Suprapubic skin (tissue), 4 donors: Measurements from ENCODE around the gene RNF141. TPM values are rescaled to one million over a fixed set of nuclear protein-coding genes. Genes with fewer than 3 reads are reported as not detected.
A peak's percentile ranks its signal among the peaks of the same experiment; 100 is the strongest.

Experiments used
- DNase-seq, 2 donors: peaks; one replicate each; pipeline ENCODE4 v3.0.0-alpha.2; 2019; ENCODE audit warnings: low spot score in 2 of 2
- H3K27ac ChIP-seq: fragments of 200-600 bp; sonication (generic); one replicate; pipeline ENCODE4 v1.5.1; 2019
- H3K27me3 ChIP-seq: fragments of 200-600 bp; sonication (generic); one replicate; pipeline ENCODE4 v1.5.1; 2019
- H3K36me3 ChIP-seq: fragments of 200-600 bp; sonication (generic); one replicate; pipeline ENCODE4 v1.5.1; 2019
- H3K4me1 ChIP-seq: fragments of 200-600 bp; sonication (generic); one replicate; pipeline ENCODE4 v1.5.1; 2019
- H3K4me3 ChIP-seq: fragments of 200-600 bp; sonication (generic); one replicate; pipeline ENCODE4 v1.5.1; 2019; ENCODE audit warnings: mild to moderate bottlenecking
- H3K9me3 ChIP-seq: fragments of 200-600 bp; sonication (generic); one replicate; pipeline ENCODE4 v1.5.1; 2019
- CTCF ChIP-seq, 2 donors: fragments of 200-600 bp in 1 of 2; fragments of 450-650 bp in 1 of 2; sonication (generic) in 1 of 2; IDR thresholded peaks; one replicate each; pipeline ENCODE4 v1.5.1; 2016 to 2019; ENCODE audit warnings: antibody characterized with exemption in 2 of 2, mild to moderate bottlenecking in 1 of 2, moderate library complexity in 1 of 2
- EP300 ChIP-seq: sonication (generic); formaldehyde crosslinking; IDR thresholded peaks from one replicate; pipeline ENCODE4 v1.6.1; 2017; ENCODE audit warnings: antibody characterized with exemption
- POLR2A ChIP-seq, 2 donors: fragments of 450-650 bp; IDR thresholded peaks; one replicate each; pipeline ENCODE4 v1.6.1; 2017; ENCODE audit warnings: antibody characterized with exemption in 2 of 2, mild to moderate bottlenecking in 2 of 2, moderate library complexity in 2 of 2
- POLR2AphosphoS5 ChIP-seq, 3 donors: sonication (generic); formaldehyde crosslinking; IDR thresholded peaks; one replicate each; pipeline ENCODE4 v1.6.1; 2017; ENCODE audit warnings: antibody characterized with exemption in 3 of 3
- WGBS: methylation state at CpG from one replicate; pipeline ENCODE4 v1.1.5; 2018; 5-methylcytosine and 5-hydroxymethylcytosine counted together
- total RNA-seq, 4 donors: library from RNA; depleted of rRNA; stranded (reverse); fragments of >200 nt; gene quantifications; one replicate each; pipeline ENCODE4 v1.1.0, GENCODE V29; 2016

The RNF141 gene
- total RNA-seq, 4 donors from 2014 or later: 68.2 to 83.4 (median 73.7) TPM

GRCh38 chr11:10522921-10523320 is 18.1 kb downstream of the RNF141 start:
- WGBS: 31% methylated on average over 2 of the region's 2 CpGs
- Histone ChIP-seq H3K27ac (peak overlapping the region; percentile 72), H3K4me1 (peaks cover 28% of the 10 kb centered on the region), H3K9me3 (no peaks in the 10 kb centered on the region), H3K4me3 (no peak overlapping the region), H3K27me3 (no peaks in the 10 kb centered on the region), H3K36me3 (peaks cover 55% of the 10 kb centered on the region)
- DNase-seq: no peak
- TF ChIP-seq EP300 (no peak), POLR2AphosphoS5 (IDR thresholded peaks at IDR 0.05) (peak in 1 of 3 donors; percentile 31)

GRCh38 chr11:10522276-10522675 is 18.7 kb downstream of the RNF141 start:
- WGBS: 59% methylated on average over 1 of the region's 1 CpG

GRCh38 chr11:10520562-10520961 is 20.4 kb downstream of the RNF141 start:
- H3K27ac ChIP-seq: no peak overlapping the region
- H3K27me3 ChIP-seq: no peaks in the 10 kb centered on the region
- peaks cover 28% of the 10 kb centered on the region for H3K4me1 ChIP-seq
- 88% methylated on average over 2 of the region's 2 CpGs for WGBS
- H3K36me3 ChIP-seq: peaks cover 53% of the 10 kb centered on the region
- TF ChIP-seq EP300 (no peak), POLR2A (IDR thresholded peaks at IDR 0.05) (no peak), POLR2AphosphoS5 (IDR thresholded peaks at IDR 0.05) (no peak), CTCF (IDR thresholded peaks at IDR 0.05) (no peak)
- no peak overlapping the region for H3K4me3 ChIP-seq
- H3K9me3 ChIP-seq: no peaks in the 10 kb centered on the region
- DNase-seq: no peak

More at GRCh38 chr11:10522276-10522675, 18.7 kb downstream of the RNF141 start:
- TF ChIP-seq CTCF (IDR thresholded peaks at IDR 0.05) (no peak), EP300 (no peak), POLR2A (IDR thresholded peaks at IDR 0.05) (no peak), POLR2AphosphoS5 (IDR thresholded peaks at IDR 0.05) (no peak)
- Histone ChIP-seq H3K36me3 (peaks cover 55% of the 10 kb centered on the region), H3K4me1 (peaks cover 28% of the 10 kb centered on the region), H3K4me3 (no peak overlapping the region), H3K9me3 (no peaks in the 10 kb centered on the region), H3K27ac (peak overlapping the region; percentile 72), H3K27me3 (no peaks in the 10 kb centered on the region)
- no peak for DNase-seq

- H3K4me3 ChIP-seq: no peak overlapping the region
- peaks cover 26% of the 10 kb centered on the region for H3K4me1 ChIP-seq
- no peaks in the 10 kb centered on the region for H3K27me3 ChIP-seq
- WGBS: 96% methylated on average over 2 of the region's 2 CpGs
- TF ChIP-seq POLR2A (IDR thresholded peaks at IDR 0.05): no peak
- TF ChIP-seq EP300: no peak
- TF ChIP-seq POLR2AphosphoS5 (IDR thresholded peaks at IDR 0.05): no peak
- no peak for TF ChIP-seq CTCF (IDR thresholded peaks at IDR 0.05)
- DNase-seq: no peak
- no peaks in the 10 kb centered on the region for H3K9me3 ChIP-seq
- H3K36me3 ChIP-seq: peaks cover 46% of the 10 kb centered on the region
- H3K27ac ChIP-seq: no peak overlapping the region
Measured at GRCh38 chr11:10519630-10520029, 21.4 kb downstream of the RNF141 start.

GRCh38 chr11:10518891-10519290 is 22.1 kb downstream of the RNF141 start:
- Histone ChIP-seq H3K9me3 (no peaks in the 10 kb centered on the region), H3K4me1 (peaks cover 30% of the 10 kb centered on the region), H3K27ac (peak overlapping the region; percentile 8), H3K27me3 (no peaks in the 10 kb centered on the region), H3K36me3 (peaks cover 43% of the 10 kb centered on the region), H3K4me3 (no peak overlapping the region)
- WGBS: 89% methylated on average over 2 of the region's 2 CpGs
- DNase-seq: no peak
- no peak for TF ChIP-seq CTCF (IDR thresholded peaks at IDR 0.05)
- TF ChIP-seq EP300: no peak
- no peak for TF ChIP-seq POLR2A (IDR thresholded peaks at IDR 0.05)
- TF ChIP-seq POLR2AphosphoS5 (IDR thresholded peaks at IDR 0.05): no peak

- peak overlapping the region; percentile 8 for H3K27ac ChIP-seq
- TF ChIP-seq CTCF (IDR thresholded peaks at IDR 0.05) (no peak), POLR2A (IDR thresholded peaks at IDR 0.05) (no peak), POLR2AphosphoS5 (IDR thresholded peaks at IDR 0.05) (no peak), EP300 (no peak)
- no peak for DNase-seq
- H3K27me3 ChIP-seq: no peaks in the 10 kb centered on the region
- no peaks in the 10 kb centered on the region for H3K9me3 ChIP-seq
- H3K4me3 ChIP-seq: no peak overlapping the region
- H3K4me1 ChIP-seq: peaks cover 30% of the 10 kb centered on the region
- peaks cover 41% of the 10 kb centered on the region for H3K36me3 ChIP-seq
Measured at GRCh38 chr11:10518123-10518522, 22.9 kb downstream of the RNF141 start.
